Spleen (tissue), 7 donors: ENCODE results near the gene C22orf31.

ENCODE experiments used
- CTCF ChIP-seq, 11 experiments: fragments of 200-600 bp in 7 of 11; fragments of 450-650 bp in 4 of 11; sonication (generic) in 4 of 11; IDR thresholded peaks in 8 of 11; conservative IDR thresholded peaks in 3 of 11; 1 replicate in 7 of 11; 2 replicates in 4 of 11; pipeline versions ENCODE4 v1.4.0 to v1.8.0; 2016 to 2021; ENCODE audit warnings: antibody characterized with exemption in 11 of 11, inconsistent platforms in 4 of 11, mild to moderate bottlenecking in 1 of 11
- POLR2A ChIP-seq, 3 donors: fragments of 450-650 bp; IDR thresholded peaks; one replicate each; pipeline ENCODE4 v1.5.1; 2017; ENCODE audit warnings: antibody characterized with exemption in 3 of 3, mild to moderate bottlenecking in 1 of 3
- POLR2AphosphoS5 ChIP-seq, 3 donors: sonication (generic); formaldehyde crosslinking; IDR thresholded peaks; one replicate each; pipeline ENCODE4 v1.5.1; 2017; ENCODE audit warnings: antibody characterized with exemption in 3 of 3
- donor health status: DM: no; HTN: no; CAD: no; lungs with moderate emphysema.
- donor health status: DM: no; HTN: no; CAD: no.
- donor health status: DM: no; HTN: no; CAD: no.

GRCh38 chr22:29028468-29028867 is 33.2 kb downstream of the C22orf31 start:
- TF ChIP-seq POLR2AphosphoS5 (IDR thresholded peaks at IDR 0.05) (no peak), CTCF (IDR thresholded peaks at IDR 0.05 in 8 of 11, conservative IDR thresholded peaks at IDR 0.05 in 3 of 11) (no peak), POLR2A (IDR thresholded peaks at IDR 0.05) (no peak)
